Measurements from ENCODE around the gene CRY2. TPM values are rescaled to one million over a fixed set of nuclear protein-coding genes. Genes with fewer than 3 reads are reported as not detected.
A peak's percentile ranks its signal among the peaks of the same experiment; 100 is the strongest.

Gene CRY2
- total RNA-seq, 1 experiment from 2014 or later = 8.1 TPM

GRCh38 chr11:45921561-45922424, 74.5 kb downstream of the CRY2 start:
- Mint-ChIP-seq H3K36me3 (ENCODE audit: insufficient read depth, unreplicated experiment) (peaks cover 6% of the 10 kb centered on the region), H3K27me3 (ENCODE audit: insufficient read depth, unreplicated experiment) (no peaks in the 10 kb centered on the region), H3K9me3 (ENCODE audit: unreplicated experiment) (no peaks in the 10 kb centered on the region), H3K27ac (ENCODE audit: low read depth, unreplicated experiment) (no peak overlapping the region), H3K4me1 (ENCODE audit: insufficient read depth, unreplicated experiment) (peaks cover 9% of the 10 kb centered on the region), H3K4me3 (ENCODE audit: unreplicated experiment) (no peak overlapping the region)
- POLR2A ChIA-PET = interaction anchor here (0.9 to 1.0 kb wide), 3 partner anchors 14 to 779 kb away, joined by 3 to 4 read pairs (median 3); partner anchors contain the start of genes CRY2 and ZNF408
- no peak for DNase-seq (ENCODE audit: unreplicated experiment)
- no TSS peak for BruUV-seq (replicated peaks)
- CTCF ChIA-PET = interaction anchor here (0.6 kb wide), 1 partner anchor 8 kb away, joined by 4 read pairs; no protein-coding TSS in a partner anchor
- intact Hi-C loops (cut with micrococcal nuclease) = no loop called here
- TF ChIP-seq, protein P1, sequence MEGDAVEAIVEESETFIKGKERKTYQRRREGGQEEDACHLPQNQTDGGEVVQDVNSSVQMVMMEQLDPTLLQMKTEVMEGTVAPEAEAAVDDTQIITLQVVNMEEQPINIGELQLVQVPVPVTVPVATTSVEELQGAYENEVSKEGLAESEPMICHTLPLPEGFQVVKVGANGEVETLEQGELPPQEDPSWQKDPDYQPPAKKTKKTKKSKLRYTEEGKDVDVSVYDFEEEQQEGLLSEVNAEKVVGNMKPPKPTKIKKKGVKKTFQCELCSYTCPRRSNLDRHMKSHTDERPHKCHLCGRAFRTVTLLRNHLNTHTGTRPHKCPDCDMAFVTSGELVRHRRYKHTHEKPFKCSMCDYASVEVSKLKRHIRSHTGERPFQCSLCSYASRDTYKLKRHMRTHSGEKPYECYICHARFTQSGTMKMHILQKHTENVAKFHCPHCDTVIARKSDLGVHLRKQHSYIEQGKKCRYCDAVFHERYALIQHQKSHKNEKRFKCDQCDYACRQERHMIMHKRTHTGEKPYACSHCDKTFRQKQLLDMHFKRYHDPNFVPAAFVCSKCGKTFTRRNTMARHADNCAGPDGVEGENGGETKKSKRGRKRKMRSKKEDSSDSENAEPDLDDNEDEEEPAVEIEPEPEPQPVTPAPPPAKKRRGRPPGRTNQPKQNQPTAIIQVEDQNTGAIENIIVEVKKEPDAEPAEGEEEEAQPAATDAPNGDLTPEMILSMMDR (IDR thresholded peaks at IDR 0.05; ENCODE audit: unreplicated experiment) = no peak

DNA sequence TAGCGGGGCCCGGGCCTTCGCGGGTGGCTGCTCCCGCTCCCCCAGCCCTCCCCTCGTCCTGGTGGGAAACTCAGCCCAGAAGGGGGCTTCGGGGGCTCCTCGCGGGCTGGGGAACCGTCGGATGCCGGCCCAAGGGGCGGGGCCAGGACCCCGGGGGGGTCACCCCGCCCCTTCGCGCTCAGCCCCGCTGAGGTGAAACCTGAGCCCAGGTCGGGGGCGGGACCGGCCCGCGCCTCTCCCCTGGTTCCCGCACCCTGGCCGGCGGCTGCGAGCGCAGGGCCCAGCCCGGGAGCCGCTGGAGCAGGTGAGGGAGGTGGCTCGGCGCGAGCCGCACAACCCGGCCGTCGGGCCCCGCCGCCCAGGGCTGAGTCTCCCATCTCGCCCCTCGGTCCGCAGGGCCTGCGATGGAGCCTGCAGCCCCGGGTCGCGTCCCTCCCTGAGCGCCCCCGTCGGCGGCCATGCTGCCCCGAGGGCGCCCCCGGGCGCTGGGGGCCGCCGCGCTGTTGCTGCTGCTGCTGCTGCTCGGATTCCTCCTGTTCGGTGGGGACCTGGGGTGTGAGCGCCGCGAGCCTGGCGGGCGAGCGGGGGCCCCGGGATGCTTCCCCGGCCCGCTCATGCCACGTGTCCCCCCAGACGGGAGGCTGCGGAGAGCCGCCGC, 75.3 kb downstream of the CRY2 start, which contains the start of gene LARGE2:
TSS of gene LARGE2 (plus strand) at position 232 of the 658 bp plus-strand sequence. CDS start at position 459, 227 bp downstream.
- Mint-ChIP-seq H3K9me3 (ENCODE audit: unreplicated experiment) (no peaks in the 10 kb centered on the region), H3K27ac (ENCODE audit: low read depth, unreplicated experiment) (no peak within 1 kb of the TSS), H3K36me3 (ENCODE audit: insufficient read depth, unreplicated experiment) (peaks cover 6% of the 10 kb centered on the region), H3K4me1 (ENCODE audit: insufficient read depth, unreplicated experiment) (peaks cover 9% of the 10 kb centered on the region), H3K4me3 (ENCODE audit: unreplicated experiment) (peak within 1 kb of the TSS; percentile 51), H3K27me3 (ENCODE audit: insufficient read depth, unreplicated experiment) (no peaks in the 10 kb centered on the region)
- no TSS peak for BruUV-seq (replicated peaks)
- TF ChIP-seq, protein P1 (IDR thresholded peaks at IDR 0.05; ENCODE audit: unreplicated experiment) = no peak
- ChIA-PET POLR2A (interaction anchor here (0.9 to 1.0 kb wide), 2 partner anchors 76 to 778 kb away, joined by 3 to 4 read pairs; partner anchors contain the start of genes CRY2 and ZNF408), CTCF (interaction anchor here (0.6 kb wide), 1 partner anchor 7 kb away, joined by 4 read pairs; no protein-coding TSS in a partner anchor)
- peak; percentile 51 for DNase-seq (ENCODE audit: unreplicated experiment)
- intact Hi-C loops (cut with micrococcal nuclease) = no loop called here

DNA sequence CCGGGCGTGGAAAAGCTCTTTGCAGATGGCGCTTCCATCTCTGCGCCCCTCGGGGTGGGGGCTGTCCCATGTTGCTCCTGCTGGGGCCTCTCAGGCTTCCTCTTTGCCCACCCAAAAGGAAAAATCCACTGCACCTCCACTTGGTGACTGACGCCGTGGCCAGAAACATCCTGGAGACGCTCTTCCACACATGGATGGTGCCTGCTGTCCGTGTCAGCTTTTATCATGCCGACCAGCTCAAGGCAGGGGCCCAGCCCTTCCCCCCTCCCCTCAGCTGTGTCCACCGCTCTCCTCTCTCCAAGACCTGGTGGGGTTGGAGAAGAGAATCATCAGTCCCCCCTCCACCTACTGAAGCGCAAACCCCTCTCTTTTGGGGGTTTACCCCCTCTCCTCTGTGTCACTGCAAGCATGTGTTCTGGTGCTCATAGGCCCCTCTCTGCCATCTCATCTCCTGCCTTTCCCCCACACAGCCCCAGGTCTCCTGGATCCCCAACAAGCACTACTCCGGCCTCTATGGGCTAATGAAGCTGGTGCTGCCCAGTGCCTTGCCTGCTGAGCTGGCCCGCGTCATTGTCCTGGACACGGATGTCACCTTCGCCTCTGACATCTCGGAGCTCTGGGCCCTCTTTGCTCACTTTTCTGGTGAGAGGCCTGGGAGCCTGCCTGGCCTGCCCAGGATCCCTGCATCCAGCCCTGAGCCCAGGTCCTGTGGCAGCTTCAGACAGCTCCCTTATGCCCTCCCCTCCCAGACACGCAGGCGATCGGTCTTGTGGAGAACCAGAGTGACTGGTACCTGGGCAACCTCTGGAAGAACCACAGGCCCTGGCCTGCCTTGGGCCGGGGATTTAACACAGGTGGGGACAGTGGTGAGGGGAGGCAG, 77.0 kb downstream of the CRY2 start:
- Mint-ChIP-seq H3K9me3 (ENCODE audit: unreplicated experiment) (no peaks in the 10 kb centered on the region), H3K4me1 (ENCODE audit: insufficient read depth, unreplicated experiment) (peaks cover 9% of the 10 kb centered on the region), H3K27me3 (ENCODE audit: insufficient read depth, unreplicated experiment) (no peaks in the 10 kb centered on the region), H3K36me3 (ENCODE audit: insufficient read depth, unreplicated experiment) (no peaks in the 10 kb centered on the region), H3K4me3 (ENCODE audit: unreplicated experiment) (peak overlapping the region; percentile 10), H3K27ac (ENCODE audit: low read depth, unreplicated experiment) (no peak overlapping the region)
- no TSS peak for BruUV-seq (replicated peaks)
- ChIA-PET CTCF (interaction anchor here (1.0 kb wide), 1 partner anchor 82 kb away, joined by 3 read pairs; no protein-coding TSS in a partner anchor), POLR2A (interaction anchor here (0.9 kb wide), 1 partner anchor 8 kb away, joined by 3 read pairs; no protein-coding TSS in a partner anchor)
- no peak for DNase-seq (ENCODE audit: unreplicated experiment)
- TF ChIP-seq, protein P1 (IDR thresholded peaks at IDR 0.05; ENCODE audit: unreplicated experiment) = no peak
- intact Hi-C loops (cut with micrococcal nuclease) = no loop called here

All from MCF 10A (cell line).